ENCODE measurements around the gene LMF1. TPM values are rescaled to one million over a fixed set of nuclear protein-coding genes. Genes with fewer than 3 reads are reported as not detected.

LMF1 gene
- total and polyA plus RNA-seq, 3 donors from 2014 or later, result 12.5 to 83.4 (median 66.6) TPM

- 96 to 97% methylated on average over 4 of the region's 4 CpGs for WGBS, 2 donors
- H3K27me3 ChIP-seq, result no peaks in the 10 kb centered on the region
- H3K4me3 ChIP-seq, result no peak overlapping the region
- no peak for TF ChIP-seq POLR2A (IDR thresholded peaks at IDR 0.05)
- TF ChIP-seq CTCF (IDR thresholded peaks at IDR 0.05), result no peak
- no peak for DNase-seq
- no peak overlapping the region for H3K27ac ChIP-seq
- intact Hi-C loops (cut with DNase I; ENCODE audit: low total_unique reads), result no loop called here
- H3K9me3 ChIP-seq, result no peaks in the 10 kb centered on the region
- H3K4me1 ChIP-seq, result peaks cover 8% of the 10 kb centered on the region
- H3K36me3 ChIP-seq (ENCODE audit: low read depth, missing control alignments), result no peaks in the 10 kb centered on the region
These were observed 5.3 kb downstream of the LMF1 start for GRCh38 chr16:965487-965886.

- Histone ChIP-seq H3K27me3 (no peaks in the 10 kb centered on the region), H3K27ac (no peak overlapping the region), H3K4me1 (peaks cover 7% of the 10 kb centered on the region), H3K9me3 (no peaks in the 10 kb centered on the region), H3K36me3 (ENCODE audit: low read depth, missing control alignments) (no peaks in the 10 kb centered on the region), H3K4me3 (no peak overlapping the region)
- intact Hi-C loops (cut with DNase I; ENCODE audit: low total_unique reads), result no loop called here
- 83 to 85% methylated on average over 11 to 13 of the region's 13 CpGs for WGBS, 2 donors
- no peak for TF ChIP-seq CTCF (IDR thresholded peaks at IDR 0.05)
- no peak for TF ChIP-seq POLR2A (IDR thresholded peaks at IDR 0.05)
- DNase-seq, result no peak
These were observed 5.8 kb downstream of the LMF1 start for GRCh38 chr16:965036-965395.

DNA sequence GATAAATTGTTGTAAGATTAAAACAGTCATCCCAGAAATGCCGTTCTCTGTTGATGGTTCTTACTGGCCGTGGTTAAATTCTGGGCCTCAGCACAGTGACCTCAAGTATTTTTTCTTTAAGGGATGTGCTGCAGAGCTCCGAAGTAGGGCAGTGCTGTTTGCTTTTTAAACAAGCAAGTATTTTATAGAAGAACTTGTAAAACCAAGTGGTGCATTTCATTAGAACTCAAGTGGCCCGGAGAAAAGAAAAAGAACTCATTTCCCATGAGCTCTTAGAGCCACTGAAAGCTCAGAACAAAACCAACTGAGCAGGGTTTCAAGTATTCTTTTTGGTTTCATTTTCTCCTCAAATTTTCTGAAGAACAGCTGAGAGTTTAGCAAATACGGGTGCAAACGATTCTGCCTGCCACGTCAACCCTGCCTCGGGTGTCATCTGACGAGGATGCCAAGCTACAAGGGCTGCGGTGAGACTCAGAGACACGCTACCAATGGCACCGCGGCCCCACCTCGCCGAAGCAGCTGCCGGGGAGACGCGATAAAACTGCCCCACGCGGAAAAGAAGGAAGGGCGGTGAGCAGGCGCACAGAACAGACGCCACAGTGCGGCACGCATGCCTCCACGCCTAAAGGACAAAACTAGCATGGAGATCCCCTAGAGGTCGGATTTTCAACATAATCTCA, 6.3 kb downstream of the LMF1 start:
- WGBS, 2 donors, result 77 to 86% methylated on average over 27 of the region's 27 CpGs
- Histone ChIP-seq H3K36me3 (ENCODE audit: low read depth, missing control alignments) (no peaks in the 10 kb centered on the region), H3K27ac (no peak overlapping the region), H3K4me3 (no peak overlapping the region), H3K27me3 (no peaks in the 10 kb centered on the region), H3K4me1 (peaks cover 2% of the 10 kb centered on the region), H3K9me3 (no peaks in the 10 kb centered on the region)
- DNase-seq, result no peak
- intact Hi-C loops (cut with DNase I; ENCODE audit: low total_unique reads), result no loop called here
- no peak for TF ChIP-seq POLR2A (IDR thresholded peaks at IDR 0.05)
- no peak for TF ChIP-seq CTCF (IDR thresholded peaks at IDR 0.05)

- DNase-seq, result no peak
- no peaks in the 10 kb centered on the region for H3K4me1 ChIP-seq
- no peak overlapping the region for H3K27ac ChIP-seq
- no peaks in the 10 kb centered on the region for H3K36me3 ChIP-seq (ENCODE audit: low read depth, missing control alignments)
- H3K27me3 ChIP-seq, result no peaks in the 10 kb centered on the region
- WGBS, 2 donors, result 57 to 66% methylated on average over 17 of the region's 17 CpGs
- H3K4me3 ChIP-seq, result no peak overlapping the region
- TF ChIP-seq POLR2A (IDR thresholded peaks at IDR 0.05) (no peak), CTCF (IDR thresholded peaks at IDR 0.05) (no peak)
- H3K9me3 ChIP-seq, result no peaks in the 10 kb centered on the region
- intact Hi-C loops (cut with DNase I; ENCODE audit: low total_unique reads), result no loop called here
These were observed 6.9 kb downstream of the LMF1 start for GRCh38 chr16:963913-964312.
